GM19351 (cell line): ENCODE results near the gene FAM216A.
"Not testable (repeated sequence)": the region's sequence is repeated elsewhere in the genome, so short reads cannot be mapped to it uniquely, and the experiment has no call there.

Experiments used
- ATAC-seq: cut with Tn5 transposase; IDR thresholded peaks from one replicate; pipeline ENCODE4 v1.9.1; 2021; ENCODE audit warnings: mild to moderate bottlenecking, moderate library complexity; ENCODE audit not compliant: unreplicated experiment

Gene FAM216A

DNA sequence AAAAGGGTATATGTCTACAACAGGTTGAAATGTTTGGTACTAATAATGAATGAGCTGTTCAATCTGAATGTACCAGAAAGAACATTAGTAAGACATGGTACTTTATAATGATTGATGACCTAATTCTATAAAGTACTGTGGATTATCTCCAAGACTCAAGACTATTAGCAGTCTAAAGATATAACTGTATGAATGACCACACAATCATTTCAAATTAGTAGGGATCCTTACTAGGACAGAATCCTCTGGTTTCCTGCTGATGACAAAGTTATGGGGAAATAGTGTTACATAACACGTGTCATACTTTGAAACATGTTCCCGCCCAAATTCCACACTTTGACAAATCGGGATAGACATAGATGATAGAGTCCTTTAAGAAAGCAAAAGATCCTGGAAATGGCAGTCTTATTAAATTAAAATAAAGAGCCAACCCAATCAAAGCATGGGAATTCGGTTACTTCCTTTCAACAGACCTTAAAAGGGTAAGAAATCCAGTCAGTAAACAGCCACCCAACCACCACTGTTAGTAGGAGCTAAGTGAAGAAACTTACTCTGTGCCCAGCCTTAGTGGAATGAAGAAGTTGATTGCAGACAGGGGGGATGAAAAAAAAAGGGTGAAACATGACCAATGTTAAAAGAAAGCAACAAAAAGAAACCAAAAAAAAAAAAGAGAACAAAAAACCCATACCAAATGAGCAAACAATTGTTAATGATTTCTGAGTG lies 30.5 kb downstream of the FAM216A start:
- ATAC-seq, result no peak

DNA sequence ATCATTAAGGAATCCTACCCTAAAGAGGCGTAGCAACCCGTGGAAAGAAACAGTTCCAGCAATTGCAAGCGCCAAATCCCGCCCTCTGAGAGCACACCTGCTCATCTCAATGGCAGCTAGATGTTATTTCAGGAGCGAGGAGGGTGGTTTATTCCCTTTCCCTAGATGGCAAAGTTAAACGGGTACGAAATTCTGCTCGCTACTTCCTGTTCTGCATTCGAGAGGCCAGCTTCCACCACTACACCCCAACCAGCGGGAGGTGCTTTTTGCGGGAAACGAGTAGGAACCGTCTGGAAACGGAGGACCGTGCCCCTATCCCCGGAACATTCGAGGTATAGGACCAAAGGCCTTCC lies 32.7 kb downstream of the FAM216A start:
- peak; percentile 18 for ATAC-seq

DNA sequence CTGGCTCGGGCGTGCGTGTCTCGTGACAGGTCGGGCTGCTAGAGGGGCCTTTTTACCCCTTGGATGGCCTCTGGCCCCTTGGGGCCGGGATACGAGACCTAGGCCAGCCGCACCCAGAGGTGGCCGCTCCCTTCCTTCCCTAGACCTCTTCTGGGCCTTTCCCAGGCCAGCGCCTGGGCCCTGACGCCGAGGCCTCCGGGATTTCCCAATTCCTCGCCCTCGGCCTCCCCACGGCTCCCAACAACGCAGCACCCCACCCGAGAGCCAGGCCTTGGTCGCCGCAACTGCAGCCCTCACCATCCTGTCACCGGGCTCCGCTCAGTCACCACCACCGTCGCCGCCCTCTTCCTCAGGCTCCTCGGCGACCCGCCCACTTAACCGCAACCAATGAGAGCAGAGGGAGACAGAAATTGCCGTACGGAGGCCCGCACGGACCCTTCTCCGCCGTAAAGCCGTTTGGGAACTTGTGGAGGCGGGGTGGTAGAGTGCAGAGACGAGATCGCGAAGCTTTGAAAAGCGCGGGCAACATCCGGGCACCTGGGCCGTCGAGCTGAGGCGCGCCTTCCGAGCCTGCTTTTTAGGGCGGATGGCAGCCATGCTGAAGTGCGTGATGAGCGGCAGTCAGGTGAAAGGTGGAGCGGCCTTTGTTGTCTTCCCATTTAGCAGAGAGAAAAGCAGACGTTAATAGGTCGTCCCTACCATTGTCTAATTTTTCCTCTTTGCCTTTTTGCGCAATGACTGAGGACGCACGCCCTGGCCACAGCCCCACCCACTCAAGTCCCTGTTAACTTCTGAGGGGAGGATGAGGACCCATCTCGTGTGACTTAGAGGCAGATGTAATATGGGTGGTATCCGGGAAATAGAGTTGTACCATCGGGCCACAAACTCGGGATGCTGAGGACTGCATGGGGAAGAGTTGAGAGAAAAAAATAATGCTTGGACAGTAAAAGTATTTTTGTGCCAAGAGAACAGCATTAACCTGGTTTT lies 33.4 kb downstream of the FAM216A start, which contains the start of the genes RAD9B and VPS29:
RAD9B (plus strand) TSS at position 580 of the 987 bp plus-strand sequence; CDS start at position 587, 7 bp downstream.
VPS29 (minus strand) TSS at position 360 of the 987 bp plus-strand sequence; CDS start at position 300, 60 bp downstream.
- peak; percentile 91 for ATAC-seq

DNA sequence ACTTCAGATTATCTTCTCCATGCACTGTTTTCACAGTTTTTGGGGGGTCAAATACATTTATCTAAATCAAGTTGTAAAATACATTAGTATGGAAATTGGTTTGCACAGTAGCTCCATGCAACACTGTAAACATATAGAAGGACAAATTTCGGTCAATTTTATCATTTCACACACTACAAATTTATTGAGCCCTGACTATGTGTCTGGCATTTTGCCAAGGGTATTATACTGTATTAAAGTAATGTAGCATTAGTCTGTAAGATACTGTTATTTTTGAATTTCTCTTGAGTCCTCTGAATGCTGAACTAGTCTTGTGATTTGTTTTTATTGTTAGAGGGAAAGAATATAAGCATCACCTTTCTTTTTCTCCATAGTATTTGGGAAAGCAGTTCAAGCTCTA lies 34.8 kb downstream of the FAM216A start:
- ATAC-seq, result no peak

DNA sequence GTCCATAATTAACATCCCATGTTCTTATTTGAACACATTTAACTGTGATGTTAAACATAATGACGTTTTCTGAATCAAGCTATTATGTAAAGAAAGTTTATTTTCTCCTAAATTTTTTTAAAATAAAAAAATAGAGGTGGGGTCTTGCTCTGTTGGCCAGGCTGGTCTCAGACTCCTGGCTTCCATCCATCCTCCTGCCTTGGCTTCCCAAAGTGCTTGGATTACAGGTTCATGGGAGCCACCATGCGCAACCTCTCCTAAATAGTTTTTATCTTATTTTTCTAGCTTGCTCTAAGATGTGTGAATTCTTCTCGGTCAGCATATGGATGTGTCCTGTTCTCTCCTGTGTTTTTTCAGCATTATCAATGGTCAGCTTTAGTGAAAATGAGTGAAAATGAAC lies 36.7 kb downstream of the FAM216A start:
- no peak for ATAC-seq

DNA sequence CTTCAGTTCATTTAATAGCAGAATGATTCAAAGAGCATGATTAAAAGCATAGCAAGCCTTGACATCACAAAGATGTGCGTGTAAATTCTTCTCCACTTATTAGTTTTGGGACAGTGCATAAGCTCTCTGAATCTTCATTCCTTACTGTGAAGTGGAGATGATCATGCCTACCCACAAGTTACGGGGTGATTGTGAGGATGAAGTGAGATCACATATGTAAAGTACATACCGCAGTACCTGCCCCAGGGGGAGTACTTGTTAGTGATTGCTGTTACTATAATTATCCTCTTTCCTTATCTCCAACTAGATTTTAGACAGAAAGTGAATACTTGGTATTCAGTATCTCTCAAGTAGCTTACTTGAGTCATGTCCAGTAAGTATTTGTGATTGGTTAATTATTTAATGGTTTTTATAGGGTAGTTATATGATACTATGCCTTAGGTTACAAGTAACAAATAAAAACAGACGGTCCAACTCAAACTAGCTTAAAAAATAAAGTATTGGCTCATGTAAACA lies 39.5 kb downstream of the FAM216A start:
- ATAC-seq, result no peak

DNA sequence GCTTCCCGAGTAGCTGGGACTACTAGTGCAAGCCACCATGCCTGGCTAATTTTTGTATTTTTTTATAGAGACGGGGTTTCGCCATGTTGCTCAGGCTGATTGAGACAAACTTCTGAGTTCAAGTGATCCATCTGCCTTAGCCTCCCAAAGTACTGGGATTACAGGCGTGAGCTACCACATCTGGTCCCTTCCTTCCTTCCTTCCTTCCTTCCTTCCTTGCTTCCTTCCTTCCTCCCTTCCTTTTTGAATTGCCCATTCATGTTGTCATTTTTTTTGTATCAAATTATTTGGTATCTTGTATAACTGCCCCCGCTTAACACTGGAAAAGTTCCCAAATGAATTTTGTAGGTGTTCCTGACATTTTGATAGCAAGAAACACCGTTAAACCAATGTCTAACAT lies 45.2 kb downstream of the FAM216A start:
- ATAC-seq, result no peak

DNA sequence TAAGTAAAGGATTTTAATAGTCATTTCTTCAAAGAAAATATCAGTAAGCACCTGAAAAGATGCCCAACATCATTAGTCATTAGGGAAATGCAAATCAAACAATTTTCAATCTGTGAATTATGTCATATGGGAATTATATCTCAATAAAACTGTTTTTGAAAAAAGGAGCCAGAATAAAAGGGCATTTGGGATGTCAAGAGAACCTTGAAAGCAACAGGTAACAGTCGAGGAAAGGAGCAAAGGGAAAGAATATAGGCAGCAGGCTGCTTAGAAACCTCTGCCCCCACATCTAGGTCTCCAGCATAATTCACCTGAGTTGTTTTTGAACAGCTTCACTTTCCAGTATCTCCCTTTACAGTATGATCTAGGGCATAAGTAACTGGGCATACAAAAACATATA lies 45.7 kb downstream of the FAM216A start:
- no peak for ATAC-seq

DNA sequence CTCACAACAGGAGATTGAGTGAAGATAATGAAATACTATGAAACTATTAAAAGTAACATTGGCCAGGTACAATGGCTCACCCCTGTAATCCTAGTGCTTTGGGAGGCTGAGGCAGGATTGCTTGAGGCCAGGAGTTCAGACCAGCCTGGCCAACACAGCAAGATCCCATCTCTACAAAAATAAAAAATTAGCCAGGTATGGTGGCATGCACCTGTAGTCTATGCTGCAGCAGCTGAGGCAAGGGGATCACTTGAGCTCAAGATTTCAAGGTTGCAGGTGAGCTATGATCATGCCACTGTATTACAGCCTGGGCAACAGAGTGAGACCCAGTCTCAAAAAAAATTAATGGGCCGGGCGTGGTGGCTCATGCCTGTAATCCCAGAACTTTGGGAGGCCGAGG lies 48.4 kb downstream of the FAM216A start:
- ATAC-seq, result no peak

DNA sequence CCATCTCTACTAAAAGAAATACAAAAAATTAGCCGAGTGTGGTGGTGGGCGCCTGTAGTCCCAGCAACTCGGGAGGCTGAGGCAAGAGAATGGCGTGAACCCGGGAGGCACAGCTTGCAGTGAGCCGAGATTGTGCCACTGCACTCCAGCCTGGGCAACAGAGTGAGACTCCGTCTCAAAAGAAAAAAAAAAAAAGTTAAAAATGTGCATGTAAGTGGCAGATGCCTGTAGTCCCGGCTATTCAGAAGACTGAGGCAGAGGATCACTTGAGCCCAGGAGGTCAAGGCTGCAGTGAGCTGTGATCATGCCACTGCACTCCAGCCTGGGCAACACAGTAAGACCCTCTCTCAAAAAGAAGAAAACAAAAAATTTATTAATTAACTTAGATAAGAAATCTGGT lies 49.4 kb downstream of the FAM216A start:
- not testable (repeated sequence) for ATAC-seq

DNA sequence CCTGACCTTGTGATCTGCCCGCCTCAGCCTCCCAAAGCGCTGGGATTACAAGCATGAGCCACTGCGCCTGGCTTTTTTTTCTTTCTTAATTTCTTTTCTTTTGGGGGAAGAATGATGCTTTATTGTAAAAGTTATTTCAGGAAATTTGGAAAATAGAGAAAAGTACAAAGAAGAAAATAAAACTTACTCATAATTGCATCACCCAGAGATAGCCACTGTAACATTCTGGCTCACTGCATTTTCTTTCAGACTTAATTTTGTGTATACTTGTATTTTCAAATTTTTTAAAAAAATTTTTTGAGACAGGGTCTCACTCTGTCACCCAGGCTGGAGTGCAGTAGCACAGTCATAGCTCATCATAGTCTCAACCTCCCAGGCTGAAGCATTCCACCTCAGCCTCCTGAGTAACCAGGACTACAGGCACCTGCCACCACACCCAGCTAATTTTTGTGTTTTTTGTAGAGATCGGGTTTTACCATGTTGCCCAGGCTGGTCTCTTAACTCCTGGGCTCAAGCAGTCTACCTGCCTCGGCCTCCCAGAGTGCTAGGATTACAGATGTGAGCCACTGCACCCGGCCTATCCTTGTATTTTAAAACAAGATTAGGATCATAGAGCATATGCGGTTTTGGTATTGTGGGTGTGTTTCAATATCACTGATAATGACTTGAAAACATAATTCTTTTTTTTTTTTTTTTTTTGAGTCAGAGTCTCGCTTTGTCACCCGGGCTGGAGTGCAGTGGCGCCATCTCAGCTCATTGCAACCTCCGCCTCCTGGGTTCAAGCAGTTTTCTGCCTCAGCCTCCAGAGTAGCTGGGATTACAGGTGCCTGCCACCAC lies 52.4 kb downstream of the FAM216A start:
- ATAC-seq, result not testable (repeated sequence)

DNA sequence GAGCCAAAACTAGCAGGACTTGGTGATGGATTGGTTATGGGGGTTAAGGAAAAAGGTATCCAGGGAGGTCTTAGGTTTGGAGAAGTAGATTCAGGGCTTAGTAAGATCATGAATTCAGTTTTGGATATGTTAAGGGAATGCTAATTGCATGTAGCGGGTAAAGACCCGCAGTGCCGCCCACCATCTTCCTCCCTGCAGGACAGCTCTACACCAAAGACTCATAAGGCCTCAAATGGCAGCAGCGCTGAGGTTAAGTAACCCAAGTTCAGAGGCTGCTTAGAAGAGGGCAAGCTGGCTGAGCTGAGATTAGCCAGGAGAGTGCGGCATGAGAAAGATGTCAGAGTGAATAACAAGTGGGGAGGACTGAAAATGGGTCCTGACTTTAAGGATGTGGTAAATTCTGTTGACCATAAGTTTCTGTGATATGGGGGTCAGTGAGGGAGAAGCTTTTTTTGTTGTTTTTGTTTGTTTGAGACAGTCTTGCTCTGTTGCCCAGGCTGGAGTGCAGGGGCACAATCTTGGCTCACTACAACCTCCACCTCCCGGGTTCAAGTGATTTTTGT lies 59.7 kb downstream of the FAM216A start:
- no peak for ATAC-seq

DNA sequence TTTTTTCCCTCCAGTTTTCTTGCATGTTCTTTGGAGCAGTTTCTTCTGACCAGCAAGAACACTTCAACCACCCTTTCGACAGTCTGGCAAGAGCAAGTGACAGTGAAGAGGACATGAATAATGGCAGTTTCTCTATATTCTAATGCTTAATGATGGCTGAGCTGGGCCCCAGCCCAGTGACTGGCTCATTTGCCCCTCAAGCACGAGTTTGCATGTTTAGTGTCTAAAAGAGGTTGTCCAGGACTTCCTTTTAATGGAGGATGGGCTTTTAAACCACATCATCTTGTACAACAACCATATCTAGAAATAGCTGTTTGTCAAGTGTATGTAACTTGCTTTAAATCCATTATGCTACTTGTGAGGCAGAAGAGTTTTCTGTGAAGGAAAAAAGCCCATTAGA lies 61.9 kb downstream of the FAM216A start:
- ATAC-seq, result no peak

DNA sequence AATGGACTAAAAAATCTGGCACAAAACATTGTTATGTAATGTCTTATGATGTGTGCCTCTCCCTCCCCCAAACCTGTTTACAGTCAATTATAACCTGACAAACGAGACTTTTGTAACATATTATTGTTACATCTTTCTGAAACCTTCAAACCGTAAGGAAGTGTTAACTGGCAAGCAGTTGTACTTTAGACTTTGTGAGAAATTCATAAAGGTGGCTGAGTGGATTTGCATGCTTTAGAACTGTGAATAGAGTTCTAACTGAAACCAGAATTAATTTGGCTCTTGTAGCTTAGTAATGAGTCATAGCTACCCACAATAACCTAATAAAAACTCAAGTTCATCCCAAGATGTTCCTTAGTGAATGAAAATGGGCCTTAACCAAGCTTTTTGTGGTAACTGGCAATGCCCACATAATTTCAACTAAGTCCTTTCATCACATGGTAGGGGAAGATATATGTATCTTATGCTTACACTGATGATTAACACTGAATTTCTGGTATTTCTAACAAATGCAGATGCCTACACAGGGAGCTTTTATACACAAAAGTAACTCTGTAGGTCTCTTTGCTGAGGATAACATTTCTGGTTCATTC lies 63.2 kb downstream of the FAM216A start:
- ATAC-seq, result peak; percentile 90

DNA sequence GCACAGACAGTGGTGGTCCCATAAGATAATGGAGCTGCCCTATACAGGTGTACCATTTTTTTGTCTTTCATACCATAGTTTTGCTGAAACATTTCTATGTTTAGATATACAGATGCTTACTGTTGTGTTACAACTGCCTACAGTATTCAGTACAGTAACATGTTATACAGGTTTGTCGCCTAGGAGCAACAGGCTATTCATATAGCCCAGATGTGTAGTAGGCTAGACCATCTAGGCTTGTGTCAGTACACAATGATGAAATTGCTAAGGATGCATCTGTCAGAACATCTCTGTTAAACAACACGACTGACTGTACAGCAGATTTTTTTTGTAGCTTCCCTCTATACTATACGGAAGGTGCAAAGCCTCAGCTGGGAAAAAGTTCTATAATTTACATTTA lies 64.0 kb downstream of the FAM216A start:
- ATAC-seq, result no peak

DNA sequence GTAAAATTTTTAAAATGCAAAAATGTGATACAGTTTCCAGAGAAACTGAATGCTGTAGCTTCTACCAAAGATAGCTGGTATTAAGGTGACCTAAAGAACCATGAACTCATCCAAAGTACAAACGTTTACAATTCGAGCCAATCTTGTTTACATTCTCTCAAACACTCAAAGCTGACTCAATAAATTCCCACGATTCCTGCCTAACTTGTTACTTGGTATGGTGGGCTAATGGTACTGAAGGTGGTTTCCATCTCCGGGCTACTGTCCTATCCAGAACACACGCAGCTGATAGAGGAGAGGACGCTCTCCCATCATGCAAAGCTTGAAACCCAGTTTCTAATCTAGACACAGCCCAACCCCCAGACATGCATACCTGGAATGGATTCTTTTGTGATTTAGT lies 65.0 kb downstream of the FAM216A start:
- no peak for ATAC-seq

DNA sequence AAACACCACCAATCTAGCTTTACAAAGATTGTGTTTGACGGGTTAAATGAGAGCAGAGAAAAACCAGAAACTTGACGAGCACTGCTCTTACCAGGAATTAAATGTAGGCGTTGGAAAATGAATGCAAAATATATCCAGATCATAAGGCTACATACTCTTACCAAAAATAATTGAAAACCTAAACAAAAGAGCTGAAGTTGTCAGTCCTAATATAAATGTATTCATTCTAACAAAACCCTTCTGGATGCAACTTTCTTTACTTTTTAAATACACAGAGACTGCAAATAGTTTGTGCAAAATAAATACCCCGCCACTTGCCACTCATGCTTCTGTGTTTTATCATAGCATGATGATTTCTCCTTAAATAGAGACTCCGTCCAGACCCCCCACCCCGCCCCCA lies 66.2 kb downstream of the FAM216A start:
- no peak for ATAC-seq

DNA sequence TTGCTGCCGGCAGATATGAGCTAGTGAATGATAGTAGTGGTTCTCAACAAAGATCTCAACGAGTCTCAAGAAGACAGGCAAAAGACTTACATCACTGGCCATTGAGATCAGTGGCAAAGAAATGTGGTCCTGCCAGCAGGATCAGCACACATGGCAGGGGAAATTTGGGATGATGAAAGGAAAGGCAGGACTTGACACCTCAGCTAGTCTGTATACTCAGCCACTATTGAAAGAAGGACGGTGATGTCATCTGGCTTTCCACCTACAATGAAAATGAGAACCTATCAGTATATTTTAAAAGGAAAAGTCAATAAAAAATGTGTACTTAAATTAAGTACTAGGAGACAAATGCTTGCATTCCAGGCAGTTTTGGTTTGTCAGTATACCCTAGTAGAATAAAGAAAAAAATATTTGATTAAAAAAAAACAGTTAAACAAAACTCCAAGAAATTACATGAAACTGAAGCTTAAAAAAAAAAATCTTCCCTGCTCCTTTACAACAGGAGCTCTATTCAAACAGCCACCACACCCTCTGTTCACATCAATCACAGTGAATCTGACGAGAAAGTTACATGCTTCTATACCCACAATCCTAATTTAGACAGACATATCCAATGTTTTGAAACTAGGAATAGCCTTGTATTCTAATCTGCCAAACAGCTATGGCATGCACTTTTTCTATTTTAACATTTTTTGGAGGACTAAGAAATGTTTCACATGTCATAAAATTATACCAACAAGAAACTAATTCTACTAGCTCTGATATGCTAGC lies 68.4 kb downstream of the FAM216A start:
- ATAC-seq, result no peak
